Activated naive CD4-positive, alpha-beta T cell treated with anti-CD3 and anti-CD28 coated beads for 36 hours (primary cell): ENCODE results near the gene TTC31. TPM values are rescaled to one million over a fixed set of nuclear protein-coding genes. Genes with fewer than 3 reads are reported as not detected.

Experiments
- CTCF ChIA-PET: fragments of 350-600 bp; sonication (Branson Sonifier 250); formaldehyde crosslinking; loops from one replicate; lab custom pipeline; 2021; ENCODE audit warnings: antibody characterized with exemption; lab: Charles Lee
- DNase-seq: peaks from one replicate; pipeline ENCODE4 v3.0.0-alpha.2; 2020
- H3K27ac Mint-ChIP-seq: one replicate; pipeline ENCODE4 v1.8.0; 2021; ENCODE audit warnings: mild to moderate bottlenecking, mixed read lengths
- H3K27me3 Mint-ChIP-seq: one replicate; pipeline ENCODE4 v1.8.0; 2021; ENCODE audit warnings: low read depth, mixed read lengths
- H3K36me3 Mint-ChIP-seq: one replicate; pipeline ENCODE4 v1.8.0; 2021; ENCODE audit warnings: low read depth, mixed read lengths
- H3K4me1 Mint-ChIP-seq: one replicate; pipeline ENCODE4 v1.8.0; 2021; ENCODE audit warnings: low read depth, mixed read lengths
- H3K4me3 Mint-ChIP-seq: one replicate; pipeline ENCODE4 v1.8.0; 2021; ENCODE audit warnings: mild to moderate bottlenecking, moderate library complexity, mixed read lengths
- H3K9me3 Mint-ChIP-seq: one replicate; pipeline ENCODE4 v1.8.0; 2021; ENCODE audit warnings: mixed read lengths
- intact Hi-C: fragments of 100-400 bp; cut with micrococcal nuclease; formaldehyde crosslinking; loops from one replicate; pipeline ENCODE4 v1.15.1; 2023
- total RNA-seq, 2 experiments: library from RNA; stranded (reverse); gene quantifications; one replicate each; pipeline ENCODE4 v1.2.3, GENCODE V29; 2021

The TTC31 gene
- total RNA-seq, 2 experiments from 2014 or later: 29.5 to 30.6 TPM

- peaks cover 70% of the 10 kb centered on the region for H3K27me3 Mint-ChIP-seq
- H3K27ac Mint-ChIP-seq: no peak overlapping the region
- H3K9me3 Mint-ChIP-seq: no peaks in the 10 kb centered on the region
- no peak for DNase-seq
- peaks cover 21% of the 10 kb centered on the region for H3K36me3 Mint-ChIP-seq
- CTCF ChIA-PET: interaction anchor here (1.9 to 4.8 kb wide), 3 partner anchors 19 to 85 kb away, joined by 10 to 24 read pairs (median 14); partner anchors contain the start of genes CCDC142 and TTC31
- H3K4me1 Mint-ChIP-seq: peaks cover 58% of the 10 kb centered on the region
- intact Hi-C loops: loop anchor here (10.0 kb wide), 1 partner anchor 453 kb away; the partner anchor contains the start of gene POLE4
- peak overlapping the region; percentile 59 for H3K4me3 Mint-ChIP-seq
Measured at GRCh38 chr2:74502147-74502719, 19.4 kb downstream of the TTC31 start.

- DNase-seq: peak; percentile 58
- Mint-ChIP-seq H3K36me3 (peaks cover 24% of the 10 kb centered on the region), H3K4me3 (peak overlapping the region; percentile 59), H3K27ac (no peak overlapping the region), H3K27me3 (peaks cover 64% of the 10 kb centered on the region), H3K9me3 (no peaks in the 10 kb centered on the region), H3K4me1 (peaks cover 54% of the 10 kb centered on the region)
- CTCF ChIA-PET: interaction anchor here (1.0 to 4.8 kb wide), 3 partner anchors 20 to 111 kb away, joined by 5 to 14 read pairs (median 10); partner anchors contain the start of genes CCDC142 and TTC31
- intact Hi-C loops: loop anchor here (10.0 kb wide), 1 partner anchor 452 kb away; the partner anchor contains the start of gene POLE4
Measured at GRCh38 chr2:74502720-74503505, 20.0 kb downstream of the TTC31 start.

- H3K27me3 Mint-ChIP-seq: peaks cover 57% of the 10 kb centered on the region
- no peak for DNase-seq
- peaks cover 53% of the 10 kb centered on the region for H3K4me1 Mint-ChIP-seq
- no peak overlapping the region for H3K27ac Mint-ChIP-seq
- no peaks in the 10 kb centered on the region for H3K9me3 Mint-ChIP-seq
- H3K36me3 Mint-ChIP-seq: peaks cover 24% of the 10 kb centered on the region
- CTCF ChIA-PET: interaction anchor here (1.0 to 4.8 kb wide), 4 partner anchors 21 to 112 kb away, joined by 3 to 14 read pairs (median 8); partner anchors contain the start of genes CCDC142 and TTC31
- intact Hi-C loops: loop anchor here (10.0 kb wide), 1 partner anchor 451 kb away; the partner anchor contains the start of gene POLE4
- H3K4me3 Mint-ChIP-seq: peak overlapping the region; percentile 59
Measured at GRCh38 chr2:74503506-74504475, 20.9 kb downstream of the TTC31 start.

GRCh38 chr2:74504591-74504990 lies 21.7 kb downstream of the TTC31 start:
- Mint-ChIP-seq H3K9me3 (no peaks in the 10 kb centered on the region), H3K4me3 (no peak overlapping the region), H3K4me1 (peaks cover 48% of the 10 kb centered on the region), H3K27me3 (peaks cover 51% of the 10 kb centered on the region), H3K36me3 (peaks cover 24% of the 10 kb centered on the region), H3K27ac (no peak overlapping the region)
- intact Hi-C loops: loop anchor here (10.0 kb wide), 1 partner anchor 450 kb away; the partner anchor contains the start of gene POLE4
- CTCF ChIA-PET: interaction anchor here (1.0 to 4.8 kb wide), 3 partner anchors 22 to 83 kb away, joined by 3 to 14 read pairs (median 10); partner anchors contain the start of genes CCDC142 and TTC31
- no peak for DNase-seq

GRCh38 chr2:74505448-74506246 lies 22.8 kb downstream of the TTC31 start:
- no peak overlapping the region for H3K27ac Mint-ChIP-seq
- H3K36me3 Mint-ChIP-seq: peaks cover 24% of the 10 kb centered on the region
- no peak for DNase-seq
- H3K27me3 Mint-ChIP-seq: peaks cover 45% of the 10 kb centered on the region
- H3K4me1 Mint-ChIP-seq: peaks cover 45% of the 10 kb centered on the region
- intact Hi-C loops: loop anchor here (2.0 to 10.0 kb wide), 5 partner anchors 49 to 449 kb away; partner anchors contain the start of genes DOK1, HK2, POLE4 and SEMA4F
- H3K4me3 Mint-ChIP-seq: no peak overlapping the region
- CTCF ChIA-PET: interaction anchor here (0.5 to 4.8 kb wide), 5 partner anchors 23 to 83 kb away, joined by 3 to 14 read pairs (median 10); partner anchors contain the start of genes CCDC142 and TTC31
- no peaks in the 10 kb centered on the region for H3K9me3 Mint-ChIP-seq

GRCh38 chr2:74507145-74507925 lies 24.5 kb downstream of the TTC31 start, which contains the start of gene PCGF1:
PCGF1 (minus strand) TSS chr2:74507695; CDS start chr2:74507668, 27 bp downstream.
- H3K4me1 Mint-ChIP-seq: peaks cover 40% of the 10 kb centered on the region
- H3K27ac Mint-ChIP-seq: peak within 1 kb of the TSS; percentile 98
- CTCF ChIA-PET: interaction anchor here (1.1 to 1.8 kb wide), 2 partner anchors 26 to 81 kb away, joined by 3 to 14 read pairs; no protein-coding TSS in a partner anchor
- H3K9me3 Mint-ChIP-seq: no peaks in the 10 kb centered on the region
- peak within 1 kb of the TSS; percentile 91 for H3K4me3 Mint-ChIP-seq
- peaks cover 41% of the 10 kb centered on the region for H3K27me3 Mint-ChIP-seq
- peak; percentile 99 for DNase-seq
- H3K36me3 Mint-ChIP-seq: peaks cover 24% of the 10 kb centered on the region
- intact Hi-C loops: loop anchor here (1.0 to 10.0 kb wide), 9 partner anchors 9 to 447 kb away; partner anchors contain the start of genes AUP1, DOK1, HK2 and HTRA2

GRCh38 chr2:74507926-74508520 lies 25.1 kb downstream of the TTC31 start:
- H3K9me3 Mint-ChIP-seq: no peaks in the 10 kb centered on the region
- peak overlapping the region; percentile 98 for H3K27ac Mint-ChIP-seq
- H3K27me3 Mint-ChIP-seq: peaks cover 40% of the 10 kb centered on the region
- H3K4me3 Mint-ChIP-seq: peak overlapping the region; percentile 91
- H3K36me3 Mint-ChIP-seq: peaks cover 24% of the 10 kb centered on the region
- intact Hi-C loops: loop anchor here (1.0 to 10.0 kb wide), 9 partner anchors 8 to 447 kb away; partner anchors contain the start of genes AUP1, DOK1, HK2 and HTRA2
- H3K4me1 Mint-ChIP-seq: peaks cover 36% of the 10 kb centered on the region
- peak; percentile 45 for DNase-seq
- CTCF ChIA-PET: interaction anchor here (1.1 to 2.9 kb wide), 3 partner anchors 24 to 80 kb away, joined by 3 to 14 read pairs (median 3); partner anchors contain the start of genes CCDC142 and TTC31

- peaks cover 13% of the 10 kb centered on the region for H3K36me3 Mint-ChIP-seq
- H3K4me1 Mint-ChIP-seq: peaks cover 23% of the 10 kb centered on the region
- intact Hi-C loops: no loop called here
- CTCF ChIA-PET: interaction anchor here (1.1 to 2.9 kb wide), 5 partner anchors 19 to 78 kb away, joined by 6 to 14 read pairs (median 7); partner anchors contain the start of genes AUP1, CCDC142, HTRA2 and TTC31
- peaks cover 35% of the 10 kb centered on the region for H3K27me3 Mint-ChIP-seq
- H3K27ac Mint-ChIP-seq: no peak overlapping the region
- no peak for DNase-seq
- no peak overlapping the region for H3K4me3 Mint-ChIP-seq
- H3K9me3 Mint-ChIP-seq: no peaks in the 10 kb centered on the region
Measured at GRCh38 chr2:74510272-74510671, 27.4 kb downstream of the TTC31 start.

- peaks cover 26% of the 10 kb centered on the region for H3K4me1 Mint-ChIP-seq
- no peak overlapping the region for H3K27ac Mint-ChIP-seq
- no peaks in the 10 kb centered on the region for H3K9me3 Mint-ChIP-seq
- H3K36me3 Mint-ChIP-seq: peaks cover 7% of the 10 kb centered on the region
- intact Hi-C loops: no loop called here
- CTCF ChIA-PET: interaction anchor here (1.3 to 2.2 kb wide), 3 partner anchors 18 to 29 kb away, joined by 6 to 9 read pairs (median 6); partner anchors contain the start of genes AUP1, CCDC142, HTRA2 and TTC31
- no peak overlapping the region for H3K4me3 Mint-ChIP-seq
- peaks cover 42% of the 10 kb centered on the region for H3K27me3 Mint-ChIP-seq
- no peak for DNase-seq
Measured at GRCh38 chr2:74511104-74511989, 28.5 kb downstream of the TTC31 start.
